ENCODE data around the gene CCDC188. TPM values are rescaled to one million over a fixed set of nuclear protein-coding genes. Genes with fewer than 3 reads are reported as not detected.

Gene CCDC188
- total and polyA plus RNA-seq, 9 of the 15 experiments (the other 6 are each of a cell fraction or from before 2014, with no cell fraction given) = not detected

DNA sequence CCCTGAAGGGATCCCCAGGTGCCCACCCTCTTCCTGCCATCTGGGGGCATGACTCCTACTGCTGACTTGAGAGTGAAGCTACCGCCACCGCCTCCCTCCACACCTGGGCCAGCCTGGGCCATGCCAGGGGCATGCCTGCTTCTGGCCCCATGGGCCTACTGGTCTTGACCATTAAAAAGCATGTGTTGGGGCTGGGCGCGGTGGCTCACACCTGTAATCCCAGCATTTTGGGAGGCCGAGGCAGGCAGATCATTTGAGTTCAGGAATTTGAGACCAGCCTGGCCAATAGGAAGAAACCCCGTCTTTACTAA lies 37.7 kb upstream of the CCDC188 start (continued):
- TF ChIP-seq, protein P1, sequence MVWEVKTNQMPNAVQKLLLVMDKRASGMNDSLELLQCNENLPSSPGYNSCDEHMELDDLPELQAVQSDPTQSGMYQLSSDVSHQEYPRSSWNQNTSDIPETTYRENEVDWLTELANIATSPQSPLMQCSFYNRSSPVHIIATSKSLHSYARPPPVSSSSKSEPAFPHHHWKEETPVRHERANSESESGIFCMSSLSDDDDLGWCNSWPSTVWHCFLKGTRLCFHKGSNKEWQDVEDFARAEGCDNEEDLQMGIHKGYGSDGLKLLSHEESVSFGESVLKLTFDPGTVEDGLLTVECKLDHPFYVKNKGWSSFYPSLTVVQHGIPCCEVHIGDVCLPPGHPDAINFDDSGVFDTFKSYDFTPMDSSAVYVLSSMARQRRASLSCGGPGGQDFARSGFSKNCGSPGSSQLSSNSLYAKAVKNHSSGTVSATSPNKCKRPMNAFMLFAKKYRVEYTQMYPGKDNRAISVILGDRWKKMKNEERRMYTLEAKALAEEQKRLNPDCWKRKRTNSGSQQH (CRISPR knock-in tag; IDR thresholded peaks at IDR 0.05) = no peak
- TF ChIP-seq TCF7 (IDR thresholded peaks at IDR 0.05; ENCODE audit: borderline replicate concordance) (no peak), SMARCB1 (IDR thresholded peaks at IDR 0.05; ENCODE audit: insufficient read length, low read depth) (no peak), ZNF551 (CRISPR knock-in tag; IDR thresholded peaks at IDR 0.05) (no peak), LARP7 (IDR thresholded peaks at IDR 0.05) (no peak), FOSL1 (tag; conservative IDR thresholded peaks at IDR 0.05) (no peak), JUND (IDR thresholded peaks at IDR 0.05; ENCODE audit: borderline replicate concordance, low read depth, low read length) (no peak), JUND (tag; IDR thresholded peaks at IDR 0.05; ENCODE audit: borderline replicate concordance, low read depth, low read length) (no peak), TEAD1 (CRISPR knock-in tag; IDR thresholded peaks at IDR 0.05) (0 out of 4 replicates have a peak, but pooled peaks of 1 of the 2 experiments have one; percentile 34), ZNF324 (CRISPR knock-in tag; IDR thresholded peaks at IDR 0.05) (no peak), E2F3 (CRISPR knock-in tag; IDR thresholded peaks at IDR 0.05) (no peak), ZNF408 (CRISPR knock-in tag; IDR thresholded peaks at IDR 0.05; ENCODE audit: low read depth) (no peak), HMG20B (CRISPR knock-in tag; IDR thresholded peaks at IDR 0.05) (no peak), NR3C1 (CRISPR knock-in tag; IDR thresholded peaks at IDR 0.05) (0 out of 2 replicates have a peak, but pooled peaks have one; percentile 65), COPS2 (conservative IDR thresholded peaks at IDR 0.05) (no peak), ZSCAN29 (IDR thresholded peaks at IDR 0.05) (no peak)
- TF ChIP-seq, protein P2, sequence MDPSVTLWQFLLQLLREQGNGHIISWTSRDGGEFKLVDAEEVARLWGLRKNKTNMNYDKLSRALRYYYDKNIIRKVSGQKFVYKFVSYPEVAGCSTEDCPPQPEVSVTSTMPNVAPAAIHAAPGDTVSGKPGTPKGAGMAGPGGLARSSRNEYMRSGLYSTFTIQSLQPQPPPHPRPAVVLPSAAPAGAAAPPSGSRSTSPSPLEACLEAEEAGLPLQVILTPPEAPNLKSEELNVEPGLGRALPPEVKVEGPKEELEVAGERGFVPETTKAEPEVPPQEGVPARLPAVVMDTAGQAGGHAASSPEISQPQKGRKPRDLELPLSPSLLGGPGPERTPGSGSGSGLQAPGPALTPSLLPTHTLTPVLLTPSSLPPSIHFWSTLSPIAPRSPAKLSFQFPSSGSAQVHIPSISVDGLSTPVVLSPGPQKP (CRISPR knock-in tag; IDR thresholded peaks at IDR 0.05) = 0 out of 2 replicates have a peak, but pooled peaks have one; percentile 15
- TF ChIP-seq, protein P3, sequence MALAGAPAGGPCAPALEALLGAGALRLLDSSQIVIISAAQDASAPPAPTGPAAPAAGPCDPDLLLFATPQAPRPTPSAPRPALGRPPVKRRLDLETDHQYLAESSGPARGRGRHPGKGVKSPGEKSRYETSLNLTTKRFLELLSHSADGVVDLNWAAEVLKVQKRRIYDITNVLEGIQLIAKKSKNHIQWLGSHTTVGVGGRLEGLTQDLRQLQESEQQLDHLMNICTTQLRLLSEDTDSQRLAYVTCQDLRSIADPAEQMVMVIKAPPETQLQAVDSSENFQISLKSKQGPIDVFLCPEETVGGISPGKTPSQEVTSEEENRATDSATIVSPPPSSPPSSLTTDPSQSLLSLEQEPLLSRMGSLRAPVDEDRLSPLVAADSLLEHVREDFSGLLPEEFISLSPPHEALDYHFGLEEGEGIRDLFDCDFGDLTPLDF (CRISPR knock-in tag; IDR thresholded peaks at IDR 0.05) = peak; percentile 25; the same call in 1 of the 2 replicates
- TF ChIP-seq, protein P4, sequence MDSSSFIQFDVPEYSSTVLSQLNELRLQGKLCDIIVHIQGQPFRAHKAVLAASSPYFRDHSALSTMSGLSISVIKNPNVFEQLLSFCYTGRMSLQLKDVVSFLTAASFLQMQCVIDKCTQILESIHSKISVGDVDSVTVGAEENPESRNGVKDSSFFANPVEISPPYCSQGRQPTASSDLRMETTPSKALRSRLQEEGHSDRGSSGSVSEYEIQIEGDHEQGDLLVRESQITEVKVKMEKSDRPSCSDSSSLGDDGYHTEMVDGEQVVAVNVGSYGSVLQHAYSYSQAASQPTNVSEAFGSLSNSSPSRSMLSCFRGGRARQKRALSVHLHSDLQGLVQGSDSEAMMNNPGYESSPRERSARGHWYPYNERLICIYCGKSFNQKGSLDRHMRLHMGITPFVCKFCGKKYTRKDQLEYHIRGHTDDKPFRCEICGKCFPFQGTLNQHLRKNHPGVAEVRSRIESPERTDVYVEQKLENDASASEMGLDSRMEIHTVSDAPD (CRISPR knock-in tag; IDR thresholded peaks at IDR 0.05) = no peak
- TF ChIP-seq, protein P5, sequence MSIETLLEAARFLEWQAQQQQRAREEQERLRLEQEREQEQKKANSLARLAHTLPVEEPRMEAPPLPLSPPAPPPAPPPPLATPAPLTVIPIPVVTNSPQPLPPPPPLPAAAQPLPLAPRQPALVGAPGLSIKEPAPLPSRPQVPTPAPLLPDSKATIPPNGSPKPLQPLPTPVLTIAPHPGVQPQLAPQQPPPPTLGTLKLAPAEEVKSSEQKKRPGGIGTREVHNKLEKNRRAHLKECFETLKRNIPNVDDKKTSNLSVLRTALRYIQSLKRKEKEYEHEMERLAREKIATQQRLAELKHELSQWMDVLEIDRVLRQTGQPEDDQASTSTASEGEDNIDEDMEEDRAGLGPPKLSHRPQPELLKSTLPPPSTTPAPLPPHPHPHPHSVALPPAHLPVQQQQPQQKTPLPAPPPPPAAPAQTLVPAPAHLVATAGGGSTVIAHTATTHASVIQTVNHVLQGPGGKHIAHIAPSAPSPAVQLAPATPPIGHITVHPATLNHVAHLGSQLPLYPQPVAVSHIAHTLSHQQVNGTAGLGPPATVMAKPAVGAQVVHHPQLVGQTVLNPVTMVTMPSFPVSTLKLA (conservative IDR thresholded peaks at IDR 0.05) = no peak
- TF ChIP-seq, protein P6, sequence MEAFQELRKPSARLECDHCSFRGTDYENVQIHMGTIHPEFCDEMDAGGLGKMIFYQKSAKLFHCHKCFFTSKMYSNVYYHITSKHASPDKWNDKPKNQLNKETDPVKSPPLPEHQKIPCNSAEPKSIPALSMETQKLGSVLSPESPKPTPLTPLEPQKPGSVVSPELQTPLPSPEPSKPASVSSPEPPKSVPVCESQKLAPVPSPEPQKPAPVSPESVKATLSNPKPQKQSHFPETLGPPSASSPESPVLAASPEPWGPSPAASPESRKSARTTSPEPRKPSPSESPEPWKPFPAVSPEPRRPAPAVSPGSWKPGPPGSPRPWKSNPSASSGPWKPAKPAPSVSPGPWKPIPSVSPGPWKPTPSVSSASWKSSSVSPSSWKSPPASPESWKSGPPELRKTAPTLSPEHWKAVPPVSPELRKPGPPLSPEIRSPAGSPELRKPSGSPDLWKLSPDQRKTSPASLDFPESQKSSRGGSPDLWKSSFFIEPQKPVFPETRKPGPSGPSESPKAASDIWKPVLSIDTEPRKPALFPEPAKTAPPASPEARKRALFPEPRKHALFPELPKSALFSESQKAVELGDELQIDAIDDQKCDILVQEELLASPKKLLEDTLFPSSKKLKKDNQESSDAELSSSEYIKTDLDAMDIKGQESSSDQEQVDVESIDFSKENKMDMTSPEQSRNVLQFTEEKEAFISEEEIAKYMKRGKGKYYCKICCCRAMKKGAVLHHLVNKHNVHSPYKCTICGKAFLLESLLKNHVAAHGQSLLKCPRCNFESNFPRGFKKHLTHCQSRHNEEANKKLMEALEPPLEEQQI (IDR thresholded peaks at IDR 0.05) = no peak
